ENCODE data around the gene TPM1.

DNA sequence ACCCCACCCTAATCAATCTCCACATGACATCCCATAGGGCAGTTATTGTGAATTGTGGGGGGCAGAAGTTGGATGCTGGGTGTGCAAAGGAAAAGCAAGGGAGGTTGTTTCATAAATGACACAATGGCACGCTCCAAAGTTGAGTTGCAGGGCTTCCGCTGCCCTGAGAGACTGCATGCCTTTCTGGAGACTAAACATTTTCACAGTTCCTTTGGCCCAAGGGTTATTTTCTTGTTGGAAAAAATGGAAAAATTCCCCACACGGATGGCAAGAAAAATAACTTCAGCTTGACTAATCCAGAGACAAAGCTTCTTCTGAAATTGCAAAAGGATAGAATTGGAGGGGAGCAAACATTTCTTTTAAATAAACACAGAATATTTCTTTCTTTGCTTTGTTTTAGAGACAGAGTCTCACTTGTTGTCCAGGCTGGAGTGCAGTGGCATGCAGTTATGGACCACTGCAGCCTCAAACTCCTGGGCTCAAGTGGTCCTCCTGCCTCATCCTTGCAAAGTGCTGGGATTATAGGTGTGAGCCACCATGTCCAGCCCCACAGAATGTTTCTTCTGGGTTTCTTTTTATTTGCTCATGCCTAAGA is 19.1 kb upstream of the TPM1 start:
- TF ChIP-seq CTCF (IDR thresholded peaks at IDR 0.05) = no peak
- no peak for TF ChIP-seq EP300 (IDR thresholded peaks at IDR 0.05)
- TF ChIP-seq POLR2A (IDR thresholded peaks at IDR 0.05; ENCODE audit: low read depth) = no peak
